ENCODE data around the gene PI4KA. TPM values are rescaled to one million over a fixed set of nuclear protein-coding genes. Genes with fewer than 3 reads are reported as not detected.
A peak's percentile ranks its signal among the peaks of the same experiment; 100 is the strongest.

PI4KA gene
- total and polyA plus RNA-seq, 2 donors: 32.5 to 64.0 TPM

DNA sequence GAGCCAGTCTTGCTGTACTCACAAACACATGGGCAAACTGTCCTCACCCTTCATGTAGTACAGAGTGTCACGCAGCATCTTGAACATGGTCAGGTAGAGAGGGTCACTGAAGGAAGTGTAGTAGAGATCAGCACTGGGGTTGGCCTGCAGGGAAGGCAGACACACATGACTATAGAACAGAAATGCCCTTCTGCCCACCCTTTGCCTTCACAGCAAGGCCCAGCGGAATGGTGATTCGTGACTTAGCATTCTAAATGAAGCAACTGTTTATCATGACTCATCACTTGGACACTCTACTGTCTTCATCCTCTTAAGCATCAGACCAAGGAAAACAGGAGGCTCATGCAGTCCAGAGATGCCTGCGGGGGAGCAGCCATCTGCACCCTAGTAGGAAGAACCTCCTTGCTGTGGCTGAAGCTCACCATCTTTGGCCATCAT, 51.3 kb downstream of the PI4KA start:
- peaks cover 2 to 21% of the 10 kb centered on the region in 2 donors for H3K4me1 ChIP-seq (ENCODE audit: control insufficient read depth in 2 of 2, insufficient read depth in 2 of 2, low read length in 2 of 2)
- no peak overlapping the region for H3K27ac ChIP-seq (ENCODE audit: low read depth in 1 of 2, low read length in 1 of 2)
- H3K4me3 ChIP-seq (ENCODE audit: low read length in 2 of 2): no peak overlapping the region
- H3K27me3 ChIP-seq (ENCODE audit: control insufficient read depth in 2 of 2, insufficient read depth in 1 of 2, low read length in 1 of 2): no peaks in the 10 kb centered on the region
- DNase-seq (ENCODE audit: low read depth in 6 of 9, low spot score in 9 of 9): no peak
- 98% methylated on average over 4 of the region's 4 CpGs for WGBS
- no peaks in the 10 kb centered on the region for H3K9me3 ChIP-seq (ENCODE audit: control insufficient read depth in 2 of 2, insufficient read depth in 1 of 2, low read length in 1 of 2)
- peaks cover 70 to 75% of the 10 kb centered on the region in 2 donors for H3K36me3 ChIP-seq (ENCODE audit: control insufficient read depth in 2 of 2, insufficient read depth in 2 of 2, low read length in 1 of 2)

DNA sequence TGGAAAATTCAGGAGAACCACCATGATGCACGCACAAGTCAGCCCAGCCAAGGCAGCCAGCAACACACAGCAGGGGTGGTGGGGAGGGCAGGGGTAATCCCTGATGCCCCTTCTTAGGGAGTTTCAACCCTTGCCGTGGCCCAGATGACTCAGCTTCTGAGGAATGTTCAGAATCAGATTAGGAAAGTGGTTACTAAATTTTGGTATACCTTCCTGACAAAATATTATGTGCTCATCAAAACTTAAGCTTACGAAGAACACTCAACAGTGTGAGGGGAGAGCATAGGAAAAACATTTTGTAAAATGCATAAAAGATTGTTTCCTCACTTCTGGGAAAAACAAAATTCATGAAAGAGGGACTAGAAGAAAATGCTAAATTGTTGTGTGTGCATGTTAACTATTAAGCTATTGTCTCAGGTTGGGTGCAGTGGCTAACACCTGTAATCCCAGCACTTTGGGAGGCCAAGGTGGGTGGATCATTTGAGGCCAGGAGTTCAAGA, 52.6 kb downstream of the PI4KA start:
- no peak for DNase-seq (ENCODE audit: low read depth in 6 of 9, low spot score in 9 of 9)
- Histone ChIP-seq H3K4me1 (ENCODE audit: control insufficient read depth in 2 of 2, insufficient read depth in 2 of 2, low read length in 2 of 2) (peaks cover 0 to 16% of the 10 kb centered on the region in 2 donors), H3K27ac (ENCODE audit: low read depth in 1 of 2, low read length in 1 of 2) (no peak overlapping the region), H3K9me3 (ENCODE audit: control insufficient read depth in 2 of 2, insufficient read depth in 1 of 2, low read length in 1 of 2) (no peaks in the 10 kb centered on the region), H3K36me3 (ENCODE audit: control insufficient read depth in 2 of 2, insufficient read depth in 2 of 2, low read length in 1 of 2) (peaks cover 78 to 80% of the 10 kb centered on the region in 2 donors), H3K27me3 (ENCODE audit: control insufficient read depth in 2 of 2, insufficient read depth in 1 of 2, low read length in 1 of 2) (no peaks in the 10 kb centered on the region), H3K4me3 (ENCODE audit: low read length in 2 of 2) (no peak overlapping the region)
- WGBS: over 99% methylated on average over 3 of the region's 3 CpGs

DNA sequence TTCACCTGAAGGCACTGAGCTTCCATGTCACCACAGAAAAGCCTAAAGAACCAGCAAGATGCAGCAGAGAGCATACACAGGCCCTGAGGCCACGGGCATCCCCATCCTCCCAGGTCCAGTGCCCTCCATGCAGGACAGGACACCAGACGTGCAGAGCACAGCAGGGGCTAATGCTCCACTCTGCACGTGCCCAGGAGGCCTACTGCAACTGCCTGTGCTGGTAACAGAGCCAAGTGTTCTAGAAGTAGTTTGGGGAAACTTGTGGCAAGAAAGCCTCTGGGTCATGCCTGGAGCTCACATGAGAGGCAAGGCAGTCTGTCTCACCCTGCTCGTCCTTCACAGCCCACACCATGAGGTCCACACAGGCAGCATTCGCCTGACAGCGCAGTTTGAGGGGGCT, 54.0 kb downstream of the PI4KA start:
- H3K27me3 ChIP-seq (ENCODE audit: control insufficient read depth in 2 of 2, insufficient read depth in 1 of 2, low read length in 1 of 2): no peaks in the 10 kb centered on the region
- no peak overlapping the region for H3K27ac ChIP-seq (ENCODE audit: low read depth in 1 of 2, low read length in 1 of 2)
- 97% methylated on average over 6 of the region's 6 CpGs for WGBS
- peaks cover 71 to 86% of the 10 kb centered on the region in 2 donors for H3K36me3 ChIP-seq (ENCODE audit: control insufficient read depth in 2 of 2, insufficient read depth in 2 of 2, low read length in 1 of 2)
- no peaks in the 10 kb centered on the region for H3K9me3 ChIP-seq (ENCODE audit: control insufficient read depth in 2 of 2, insufficient read depth in 1 of 2, low read length in 1 of 2)
- DNase-seq (ENCODE audit: low read depth in 6 of 9, low spot score in 9 of 9): no peak
- H3K4me1 ChIP-seq (ENCODE audit: control insufficient read depth in 2 of 2, insufficient read depth in 2 of 2, low read length in 2 of 2): peaks cover 0 to 4% of the 10 kb centered on the region in 2 donors
- no peak overlapping the region for H3K4me3 ChIP-seq (ENCODE audit: low read length in 2 of 2)

DNA sequence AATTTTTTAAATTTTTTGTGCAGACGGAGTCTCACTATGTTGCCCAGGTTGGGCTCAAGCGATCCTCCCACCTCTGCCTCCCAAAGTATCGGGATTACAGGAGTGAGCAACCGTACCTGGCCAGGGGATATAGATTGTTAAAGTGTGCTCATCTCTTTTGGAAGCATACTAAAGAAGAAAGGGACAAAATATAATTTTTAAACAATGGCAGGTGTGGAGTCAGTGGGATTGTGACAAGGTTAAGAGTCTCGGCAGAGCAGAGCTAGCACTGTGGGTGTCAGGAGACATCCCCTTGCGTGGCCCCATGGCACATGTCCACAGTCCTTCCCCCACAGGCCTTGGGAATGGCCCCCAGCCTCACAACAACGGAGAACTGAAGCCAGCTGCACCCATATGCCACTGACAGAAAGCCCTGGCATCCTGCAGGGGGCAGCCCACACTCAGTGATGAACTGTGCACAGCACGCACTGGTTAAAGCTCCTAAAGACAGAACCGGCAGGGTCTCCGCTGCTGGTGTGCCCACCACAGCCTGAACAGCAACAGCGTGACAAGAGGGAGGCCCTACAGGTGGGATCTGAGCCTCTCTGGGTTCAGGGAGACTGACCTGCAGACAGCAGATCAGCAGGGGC, 54.8 kb downstream of the PI4KA start:
- Histone ChIP-seq H3K27me3 (ENCODE audit: control insufficient read depth in 2 of 2, insufficient read depth in 1 of 2, low read length in 1 of 2) (no peaks in the 10 kb centered on the region), H3K9me3 (ENCODE audit: control insufficient read depth in 2 of 2, insufficient read depth in 1 of 2, low read length in 1 of 2) (no peaks in the 10 kb centered on the region), H3K4me3 (ENCODE audit: low read length in 2 of 2) (no peak overlapping the region), H3K27ac (ENCODE audit: low read depth in 1 of 2, low read length in 1 of 2) (no peak overlapping the region), H3K4me1 (ENCODE audit: control insufficient read depth in 2 of 2, insufficient read depth in 2 of 2, low read length in 2 of 2) (no peaks in the 10 kb centered on the region), H3K36me3 (ENCODE audit: control insufficient read depth in 2 of 2, insufficient read depth in 2 of 2, low read length in 1 of 2) (peaks cover 74 to 86% of the 10 kb centered on the region in 2 donors)
- WGBS: 92% methylated on average over 11 of the region's 11 CpGs
- DNase-seq (ENCODE audit: low read depth in 6 of 9, low spot score in 9 of 9): peak in 7 of 9 donors; percentile 9 to 62 (median 32)

DNA sequence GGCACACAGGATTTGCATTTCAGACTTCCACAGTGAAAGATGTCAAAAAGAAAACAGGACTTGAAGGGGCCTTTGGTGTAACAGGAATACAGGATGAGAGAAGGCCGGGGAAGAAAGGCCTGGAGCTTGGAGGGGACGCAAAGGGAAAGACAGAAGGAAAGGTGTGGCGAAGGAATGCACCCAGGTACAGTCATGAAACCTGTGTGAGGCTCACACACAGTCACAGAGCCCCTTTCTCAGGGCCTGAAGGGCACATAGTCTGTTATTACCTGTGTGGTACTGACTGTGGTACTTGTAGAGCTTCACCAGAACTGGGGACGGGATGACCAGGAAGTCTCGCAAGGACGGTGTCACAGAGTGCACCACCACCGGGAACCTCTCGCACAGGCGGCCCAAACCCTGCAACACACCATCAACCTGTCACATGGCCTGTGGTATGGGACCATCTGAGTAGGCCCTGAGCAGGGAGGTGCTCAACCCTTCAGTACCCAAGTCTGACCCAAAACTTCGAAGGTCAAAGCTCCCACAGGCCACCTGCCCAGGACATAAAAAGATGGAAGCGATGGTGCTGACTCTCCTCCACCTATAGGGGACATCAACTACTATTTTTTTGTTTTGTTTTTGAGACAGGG, 55.6 kb downstream of the PI4KA start:
- H3K9me3 ChIP-seq (ENCODE audit: control insufficient read depth in 2 of 2, insufficient read depth in 1 of 2, low read length in 1 of 2): no peaks in the 10 kb centered on the region
- WGBS: 99% methylated on average over 11 of the region's 11 CpGs
- H3K4me3 ChIP-seq (ENCODE audit: low read length in 2 of 2): no peak overlapping the region

DNA sequence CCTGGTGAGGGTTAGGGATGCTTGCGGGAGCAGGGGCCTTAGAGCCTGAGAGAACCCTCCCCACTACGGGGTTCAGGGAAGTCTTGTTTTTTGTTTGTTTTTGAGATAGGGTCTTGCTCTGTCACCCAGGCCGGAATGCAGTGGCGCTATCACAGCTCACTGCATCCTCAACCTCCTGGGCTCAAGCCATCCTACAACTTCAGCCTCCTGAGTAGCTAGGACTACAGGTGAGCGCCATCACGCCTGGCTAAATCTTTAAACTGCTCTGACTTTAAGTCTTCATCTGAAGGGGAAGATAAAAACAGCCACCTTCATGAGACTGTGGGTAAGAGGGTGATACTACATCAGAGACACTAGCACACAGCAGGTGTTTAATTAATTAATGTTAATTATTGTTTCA, 56.2 kb downstream of the PI4KA start:
- no peaks in the 10 kb centered on the region for H3K27me3 ChIP-seq (ENCODE audit: control insufficient read depth in 2 of 2, insufficient read depth in 1 of 2, low read length in 1 of 2)
- 90% methylated on average over 6 of the region's 6 CpGs for WGBS
- no peaks in the 10 kb centered on the region for H3K4me1 ChIP-seq (ENCODE audit: control insufficient read depth in 2 of 2, insufficient read depth in 2 of 2, low read length in 2 of 2)
- no peak for DNase-seq (ENCODE audit: low read depth in 6 of 9, low spot score in 9 of 9)
- H3K27ac ChIP-seq (ENCODE audit: low read depth in 1 of 2, low read length in 1 of 2): no peak overlapping the region
- H3K9me3 ChIP-seq (ENCODE audit: control insufficient read depth in 2 of 2, insufficient read depth in 1 of 2, low read length in 1 of 2): no peaks in the 10 kb centered on the region
- H3K4me3 ChIP-seq (ENCODE audit: low read length in 2 of 2): no peak overlapping the region
- peaks cover 82 to 92% of the 10 kb centered on the region in 2 donors for H3K36me3 ChIP-seq (ENCODE audit: control insufficient read depth in 2 of 2, insufficient read depth in 2 of 2, low read length in 1 of 2)

More for the DNA sequence above, 55.6 kb downstream of the PI4KA start:
- H3K27me3 ChIP-seq (ENCODE audit: control insufficient read depth in 2 of 2, insufficient read depth in 1 of 2, low read length in 1 of 2): no peaks in the 10 kb centered on the region
- no peak for DNase-seq (ENCODE audit: low read depth in 6 of 9, low spot score in 9 of 9)
- H3K27ac ChIP-seq (ENCODE audit: low read depth in 1 of 2, low read length in 1 of 2): no peak overlapping the region
- H3K4me1 ChIP-seq (ENCODE audit: control insufficient read depth in 2 of 2, insufficient read depth in 2 of 2, low read length in 2 of 2): no peaks in the 10 kb centered on the region
- H3K36me3 ChIP-seq (ENCODE audit: control insufficient read depth in 2 of 2, insufficient read depth in 2 of 2, low read length in 1 of 2): peaks cover 79 to 91% of the 10 kb centered on the region in 2 donors

DNA sequence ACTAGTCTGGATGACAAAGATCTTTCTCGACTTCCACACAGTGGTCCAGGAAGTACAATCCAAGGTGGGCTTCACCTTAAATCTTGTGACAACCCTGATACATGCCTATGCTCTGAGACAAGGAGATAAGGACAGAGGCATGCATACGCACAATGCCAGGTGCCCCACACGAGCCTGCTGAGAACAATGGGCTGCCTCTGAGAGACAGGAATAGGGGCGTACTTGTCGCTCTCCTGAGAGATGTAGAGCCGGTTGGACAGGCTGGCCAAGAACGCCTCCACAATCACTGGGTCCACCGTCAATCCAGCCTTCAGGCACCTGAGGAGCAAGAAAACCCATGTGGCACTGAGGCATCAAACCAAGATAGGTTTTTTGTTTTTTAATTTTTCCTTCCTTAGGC, 59.2 kb downstream of the PI4KA start:
- Histone ChIP-seq H3K27ac (ENCODE audit: low read depth in 1 of 2, low read length in 1 of 2) (no peak overlapping the region), H3K27me3 (ENCODE audit: control insufficient read depth in 2 of 2, insufficient read depth in 1 of 2, low read length in 1 of 2) (no peaks in the 10 kb centered on the region), H3K36me3 (ENCODE audit: control insufficient read depth in 2 of 2, insufficient read depth in 2 of 2, low read length in 1 of 2) (peaks cover 86 to 92% of the 10 kb centered on the region in 2 donors), H3K9me3 (ENCODE audit: control insufficient read depth in 2 of 2, insufficient read depth in 1 of 2, low read length in 1 of 2) (no peaks in the 10 kb centered on the region), H3K4me1 (ENCODE audit: control insufficient read depth in 2 of 2, insufficient read depth in 2 of 2, low read length in 2 of 2) (no peaks in the 10 kb centered on the region), H3K4me3 (ENCODE audit: low read length in 2 of 2) (no peak overlapping the region)
- 98% methylated on average over 8 of the region's 8 CpGs for WGBS
- DNase-seq (ENCODE audit: low read depth in 6 of 9, low spot score in 9 of 9): no peak

DNA sequence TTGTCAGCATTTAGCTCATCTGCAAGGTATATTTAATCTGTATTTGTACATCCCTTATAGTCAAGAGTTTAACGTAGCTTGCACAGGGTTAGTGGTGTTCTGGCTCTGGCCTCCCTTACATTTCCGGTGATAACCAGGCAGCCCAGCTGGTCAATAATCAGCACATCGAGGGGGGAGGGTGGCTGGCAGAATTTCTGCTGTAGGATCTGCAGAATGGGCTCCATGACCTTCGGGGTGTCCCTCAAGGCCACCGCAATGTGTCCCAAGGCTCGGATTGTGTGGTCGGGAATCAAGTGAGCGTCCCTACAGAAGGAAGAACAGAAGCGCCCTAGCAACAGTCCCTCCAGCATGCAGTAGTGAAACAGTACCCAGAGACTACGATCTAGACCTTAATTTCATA, 59.6 kb downstream of the PI4KA start:
- peaks cover 86 to 91% of the 10 kb centered on the region in 2 donors for H3K36me3 ChIP-seq (ENCODE audit: control insufficient read depth in 2 of 2, insufficient read depth in 2 of 2, low read length in 1 of 2)
- 98% methylated on average over 10 of the region's 10 CpGs for WGBS
- no peak overlapping the region for H3K27ac ChIP-seq (ENCODE audit: low read depth in 1 of 2, low read length in 1 of 2)

DNA sequence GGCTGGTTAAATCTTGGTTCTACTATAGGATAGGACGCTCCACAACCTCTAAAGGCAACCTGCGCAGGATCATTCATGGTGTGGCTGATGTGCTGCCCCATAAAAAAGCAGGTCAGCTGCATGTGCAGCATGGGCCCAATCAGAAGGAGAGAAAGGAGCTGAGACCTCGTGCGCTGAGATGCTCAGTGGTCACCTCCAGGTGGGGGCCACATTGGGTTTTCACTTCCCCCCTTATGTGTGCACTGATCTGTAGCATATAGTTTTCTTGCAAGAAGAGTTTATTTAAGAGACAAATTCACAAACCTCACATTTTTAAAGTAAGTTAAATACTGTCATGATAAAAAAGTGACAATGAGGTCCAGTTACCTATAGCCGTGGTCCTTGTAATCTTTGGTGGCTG, 60.4 kb downstream of the PI4KA start:
- Histone ChIP-seq H3K27ac (ENCODE audit: low read depth in 1 of 2, low read length in 1 of 2) (no peak overlapping the region), H3K4me3 (ENCODE audit: low read length in 2 of 2) (no peak overlapping the region), H3K9me3 (ENCODE audit: control insufficient read depth in 2 of 2, insufficient read depth in 1 of 2, low read length in 1 of 2) (no peaks in the 10 kb centered on the region), H3K4me1 (ENCODE audit: control insufficient read depth in 2 of 2, insufficient read depth in 2 of 2, low read length in 2 of 2) (no peaks in the 10 kb centered on the region), H3K27me3 (ENCODE audit: control insufficient read depth in 2 of 2, insufficient read depth in 1 of 2, low read length in 1 of 2) (no peaks in the 10 kb centered on the region), H3K36me3 (ENCODE audit: control insufficient read depth in 2 of 2, insufficient read depth in 2 of 2, low read length in 1 of 2) (peaks cover 79 to 88% of the 10 kb centered on the region in 2 donors)
- 97% methylated on average over 5 of the region's 5 CpGs for WGBS
- no peak for DNase-seq (ENCODE audit: low read depth in 6 of 9, low spot score in 9 of 9)

More for the DNA sequence above, 59.6 kb downstream of the PI4KA start:
- H3K4me3 ChIP-seq (ENCODE audit: low read length in 2 of 2): no peak overlapping the region
- H3K27me3 ChIP-seq (ENCODE audit: control insufficient read depth in 2 of 2, insufficient read depth in 1 of 2, low read length in 1 of 2): no peaks in the 10 kb centered on the region
- H3K4me1 ChIP-seq (ENCODE audit: control insufficient read depth in 2 of 2, insufficient read depth in 2 of 2, low read length in 2 of 2): no peaks in the 10 kb centered on the region
- DNase-seq (ENCODE audit: low read depth in 6 of 9, low spot score in 9 of 9): no peak
- H3K9me3 ChIP-seq (ENCODE audit: control insufficient read depth in 2 of 2, insufficient read depth in 1 of 2, low read length in 1 of 2): no peaks in the 10 kb centered on the region

All from thymus (tissue), 11 donors.